Heart right ventricle (tissue), 16 donors: ENCODE results near the gene ANK3. TPM values are rescaled to one million over a fixed set of nuclear protein-coding genes. Genes with fewer than 3 reads are reported as not detected.

Experiments used
- ATAC-seq, 8 donors: fragments of 200-7000 bp; cut with Tn5 transposase; one replicate each; pipeline ENCODE4 v1.9.1; 2020; ENCODE audit warnings: mild to moderate bottlenecking in 8 of 8, moderate library complexity in 8 of 8, moderate number of reproducible peaks in 1 of 8
- DNase-seq, 2 donors: peaks; one replicate each; pipeline ENCODE4 v3.0.0-alpha.2; 2020
- H3K27ac ChIP-seq, 10 donors: fragments of 200-600 bp; sonication (generic) in 2 of 10; one replicate each; pipeline versions ENCODE4 v1.5.0 to v1.8.0; 2020 to 2022; ENCODE audit warnings: mild to moderate bottlenecking in 3 of 10
- H3K27me3 ChIP-seq, 7 donors: fragments of 200-600 bp; one replicate each; pipeline ENCODE4 v1.8.0; 2021 to 2022; ENCODE audit warnings: mild to moderate bottlenecking in 2 of 7
- H3K36me3 ChIP-seq, 9 donors: fragments of 200-600 bp; sonication (generic) in 1 of 9; one replicate each; pipeline versions ENCODE4 v1.5.0 to v1.8.0; 2020 to 2022; ENCODE audit warnings: mild to moderate bottlenecking in 2 of 9
- H3K4me1 ChIP-seq, 9 donors: fragments of 200-600 bp; sonication (generic) in 1 of 9; one replicate each; pipeline versions ENCODE4 v1.5.0 to v1.8.0; 2020 to 2022; ENCODE audit warnings: mild to moderate bottlenecking in 4 of 9
- H3K4me3 ChIP-seq, 10 donors: fragments of 200-600 bp; sonication (generic) in 2 of 10; one replicate each; pipeline versions ENCODE4 v1.5.0 to v1.8.0; 2020 to 2022; ENCODE audit warnings: mild to moderate bottlenecking in 7 of 10, moderate library complexity in 2 of 10
- H3K9me3 ChIP-seq, 11 donors: fragments of 200-600 bp in 10 of 11; sonication (generic) in 2 of 11; one replicate each; pipeline versions ENCODE4 v1.5.0 to v1.8.0; 2013 to 2022; ENCODE audit warnings: mild to moderate bottlenecking in 2 of 11, control low read depth in 1 of 11, moderate library complexity in 1 of 11
- WGBS, 2 donors: extraction: QIAGEN DNeasy Blood & Tissue Kit; methylation state at CpG; one replicate each; pipeline ENCODE4 v1.1.7; 2013; ENCODE audit warnings: inconsistent platforms in 1 of 2; 5-methylcytosine and 5-hydroxymethylcytosine counted together
- intact Hi-C, 10 donors: fragments of 100-400 bp; cut with DNase I; formaldehyde crosslinking; loops; one replicate each; pipeline versions ENCODE4 v1.11.1 to v1.14.2; 2022
- polyA plus RNA-seq, 2 donors: library from polyadenylated mRNA; stranded (reverse); fragments of 200-250 nt; gene quantifications; one replicate each; pipeline ENCODE4 v1.2.3, GENCODE V29; 2013
- total RNA-seq, 10 donors: library from RNA; stranded (reverse); fragmentation: NEBNext Ultra II Directional in 3 of 10; extraction: Animal tissue kit (Norgen Biotek cat#: 25700) in 3 of 10; gene quantifications; one replicate each; pipeline versions ENCODE4 v1.2.1 to v1.2.4, GENCODE V29; 2021 to 2023
- TF ChIP-seq, protein P1 (sequence below), 9 donors: fragments of 200-600 bp; sonication (generic) in 2 of 9; IDR thresholded peaks; one replicate each; pipeline versions ENCODE4 v1.5.0 to v1.8.0; 2021 to 2022; ENCODE audit warnings: antibody characterized with exemption in 9 of 9, mild to moderate bottlenecking in 5 of 9, moderate library complexity in 1 of 9
- donor health status: Arrhythmogenic right ventricular cardiomyopathy.
- donor health status: ischemic (EF 13 %, LVEDD 7.1; RV severe dilation, severe dysfunction).
- donor health status: healthy with polysubstance abuse.
- donor health status: DM: no; HTN: yes; CAD: no.
- donor health status: DM: no; HTN: no; CAD: no.
- donor health status: ischemic (EF 25% LVEDD 6.9; RV normal size, moderate dysfunction).
- donor health status: ischemic (EF 25% LVEDD 5.7; RV mildly dilated, moderate dysfunction).
- donor health status: healthy.
- donor health status: DM: yes; HTN: yes; CAD: no.
- donor health status: Ischemic cardiomyopathy.
- donor health status: ischemic (EF 35%, LVEDD 5.7; RV mildly dilated, moderate dysfunction).
- donor health status: nonischemic (EF 11% LVEDD 7.7; RV severe dilation, severe dysfunction).
- donor health status: DM: yes; HTN: yes; CAD: no.
- donor health status: PGD.
- donor health status: ischemic (EF 29% LVEDD 5.4; RV normal size, mild dysfunction).
- donor health status: nonischemic (EF 23%, LVEDD 6.1; RV moderate dilation, normal function).

ANK3 gene
- total and polyA plus RNA-seq, 12 donors, result 34.4 to 287 (median 245) TPM

DNA sequence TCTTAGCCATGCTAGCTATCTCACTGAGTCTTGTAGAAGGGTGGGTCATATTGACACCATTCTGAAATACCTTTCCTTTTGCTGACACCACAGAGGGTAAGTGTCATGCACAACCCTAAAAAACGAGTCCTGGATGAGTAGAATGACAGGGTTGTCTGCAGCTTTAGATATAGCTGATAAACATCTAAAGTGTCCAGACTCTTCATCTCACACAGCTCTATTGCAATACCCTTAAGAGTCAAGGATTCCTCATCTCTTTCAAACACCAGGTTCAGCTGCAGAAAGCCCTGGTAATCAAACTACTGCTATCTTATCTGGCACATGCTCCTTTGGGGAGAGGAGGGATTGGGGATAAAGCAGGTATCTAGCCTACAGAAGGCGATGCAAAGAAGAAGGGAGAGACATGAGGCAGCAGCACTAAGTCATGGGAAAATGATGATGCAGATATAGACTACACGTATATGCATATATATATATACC, 127.0 kb downstream of the ANK3 start:
- peaks cover 0 to 42% (median 9%) of the 10 kb centered on the region in 9 donors for H3K36me3 ChIP-seq
- H3K4me3 ChIP-seq, result no peak overlapping the region
- ATAC-seq (no peak), DNase-seq (no peak)
- WGBS, 2 donors, result 41 to 57% methylated on average over 3 of the region's 3 CpGs
- no peak overlapping the region for H3K27ac ChIP-seq
- no peaks in the 10 kb centered on the region for H3K27me3 ChIP-seq
- no peaks in the 10 kb centered on the region for H3K9me3 ChIP-seq
- TF ChIP-seq, protein P1, sequence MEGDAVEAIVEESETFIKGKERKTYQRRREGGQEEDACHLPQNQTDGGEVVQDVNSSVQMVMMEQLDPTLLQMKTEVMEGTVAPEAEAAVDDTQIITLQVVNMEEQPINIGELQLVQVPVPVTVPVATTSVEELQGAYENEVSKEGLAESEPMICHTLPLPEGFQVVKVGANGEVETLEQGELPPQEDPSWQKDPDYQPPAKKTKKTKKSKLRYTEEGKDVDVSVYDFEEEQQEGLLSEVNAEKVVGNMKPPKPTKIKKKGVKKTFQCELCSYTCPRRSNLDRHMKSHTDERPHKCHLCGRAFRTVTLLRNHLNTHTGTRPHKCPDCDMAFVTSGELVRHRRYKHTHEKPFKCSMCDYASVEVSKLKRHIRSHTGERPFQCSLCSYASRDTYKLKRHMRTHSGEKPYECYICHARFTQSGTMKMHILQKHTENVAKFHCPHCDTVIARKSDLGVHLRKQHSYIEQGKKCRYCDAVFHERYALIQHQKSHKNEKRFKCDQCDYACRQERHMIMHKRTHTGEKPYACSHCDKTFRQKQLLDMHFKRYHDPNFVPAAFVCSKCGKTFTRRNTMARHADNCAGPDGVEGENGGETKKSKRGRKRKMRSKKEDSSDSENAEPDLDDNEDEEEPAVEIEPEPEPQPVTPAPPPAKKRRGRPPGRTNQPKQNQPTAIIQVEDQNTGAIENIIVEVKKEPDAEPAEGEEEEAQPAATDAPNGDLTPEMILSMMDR (IDR thresholded peaks at IDR 0.05), result no peak
- intact Hi-C loops, result no loop called here
- peaks cover 0 to 37% (median 8%) of the 10 kb centered on the region in 9 donors for H3K4me1 ChIP-seq

DNA sequence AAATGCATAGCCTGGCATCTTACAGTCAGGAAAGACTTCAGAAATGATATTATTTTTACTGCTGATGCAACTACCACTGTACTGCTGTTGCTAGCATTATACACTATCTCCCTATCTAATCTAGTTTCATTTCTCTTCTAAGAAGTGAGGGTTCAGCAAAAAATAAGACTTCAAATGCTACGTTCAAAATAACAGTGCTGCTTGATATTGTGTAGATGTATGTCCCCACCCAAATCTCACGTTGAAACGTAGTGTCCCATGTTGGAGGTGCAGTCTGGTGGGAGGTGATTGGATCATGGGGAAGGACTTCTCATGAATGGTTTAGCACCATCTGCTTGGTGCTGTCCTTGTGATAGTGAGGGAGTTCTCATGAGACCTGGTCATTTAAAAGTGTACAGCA, 129.4 kb downstream of the ANK3 start:
- H3K4me1 ChIP-seq, result peaks cover 0 to 14% (median 0%) of the 10 kb centered on the region in 9 donors
- ATAC-seq, result peak in 1 of 8 donors; percentile 26
- H3K27ac ChIP-seq, result no peak overlapping the region
- peaks cover 0 to 59% (median 9%) of the 10 kb centered on the region in 9 donors for H3K36me3 ChIP-seq
- H3K9me3 ChIP-seq, result no peaks in the 10 kb centered on the region
- DNase-seq, result no peak
- H3K4me3 ChIP-seq, result no peak overlapping the region
- no peaks in the 10 kb centered on the region for H3K27me3 ChIP-seq
- WGBS, 2 donors, result 75 to 81% methylated on average over 3 of the region's 3 CpGs
- TF ChIP-seq, protein P1 (IDR thresholded peaks at IDR 0.05), result no peak
- intact Hi-C loops, result no loop called here

DNA sequence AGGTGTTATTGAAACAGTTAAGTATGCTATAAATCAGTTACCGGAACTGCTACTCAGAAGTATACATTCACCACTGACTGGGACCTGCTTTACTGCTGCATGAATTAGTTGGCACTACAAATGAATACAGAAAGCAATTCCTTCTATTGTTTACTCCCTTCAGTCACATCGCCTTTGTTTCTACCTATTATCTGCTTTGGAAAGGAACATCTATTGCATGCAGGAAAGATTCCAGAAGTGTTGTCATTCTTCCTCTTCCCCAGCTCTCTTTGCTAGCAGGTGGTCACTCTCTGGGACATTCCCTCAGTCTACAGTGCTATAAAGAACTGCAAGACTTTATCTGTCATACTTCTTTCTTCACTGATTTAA, 131.3 kb downstream of the ANK3 start:
- H3K9me3 ChIP-seq, result no peaks in the 10 kb centered on the region
- H3K36me3 ChIP-seq, result peaks cover 0 to 55% (median 9%) of the 10 kb centered on the region in 9 donors
- H3K4me3 ChIP-seq, result no peak overlapping the region
- DNase-seq, result no peak
- peak in 1 of 8 donors; percentile 30 for ATAC-seq
- WGBS, 2 donors, result 46 to 51% methylated on average over 2 of the region's 2 CpGs
- H3K4me1 ChIP-seq, result peaks cover 0 to 14% (median 0%) of the 10 kb centered on the region in 9 donors
- TF ChIP-seq, protein P1 (IDR thresholded peaks at IDR 0.05), result no peak
- H3K27me3 ChIP-seq, result no peaks in the 10 kb centered on the region
- H3K27ac ChIP-seq, result no peak overlapping the region
- intact Hi-C loops, result no loop called here

DNA sequence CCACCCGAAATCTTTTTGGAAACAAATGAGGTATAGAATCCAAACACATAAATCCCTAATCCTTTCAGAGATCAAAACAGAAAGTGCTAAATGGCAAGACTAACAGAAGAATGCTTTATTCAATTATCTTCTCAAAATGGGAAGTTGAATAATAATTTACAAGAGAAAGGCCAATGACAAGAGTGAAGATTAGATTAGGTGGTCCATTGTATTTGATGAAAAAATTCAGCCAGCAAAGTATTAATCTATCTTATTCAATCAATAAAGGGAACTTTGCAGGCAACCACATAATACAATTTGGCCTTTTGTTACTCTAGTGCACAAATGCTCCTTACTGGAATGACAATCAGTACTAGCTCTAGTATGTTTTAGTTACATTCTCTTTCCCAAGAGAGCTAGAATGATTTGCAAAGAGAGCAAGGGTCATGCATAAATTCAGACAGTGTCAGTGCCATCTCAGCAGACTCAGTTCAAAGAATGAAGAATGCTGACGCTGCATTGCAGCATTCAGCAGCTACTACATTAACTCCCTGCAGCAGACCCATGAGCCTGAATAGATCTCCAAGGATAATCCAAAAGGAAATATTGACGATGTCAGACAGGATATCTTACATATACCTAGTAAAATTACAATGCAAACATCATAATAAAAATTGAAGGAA, 131.8 kb downstream of the ANK3 start:
- Histone ChIP-seq H3K9me3 (no peaks in the 10 kb centered on the region), H3K36me3 (peaks cover 0 to 49% (median 4%) of the 10 kb centered on the region in 9 donors), H3K4me1 (peaks cover 0 to 14% (median 0%) of the 10 kb centered on the region in 9 donors), H3K27me3 (no peaks in the 10 kb centered on the region), H3K4me3 (no peak overlapping the region), H3K27ac (no peak overlapping the region)
- TF ChIP-seq, protein P1 (IDR thresholded peaks at IDR 0.05), result no peak
- WGBS, 2 donors, result 63 to 66% methylated on average over 3 of the region's 3 CpGs
- DNase-seq, result no peak
- intact Hi-C loops, result no loop called here
- no peak for ATAC-seq
